ENCODE data around the gene HAGH. TPM values are rescaled to one million over a fixed set of nuclear protein-coding genes. Genes with fewer than 3 reads are reported as not detected.

HAGH gene
- total RNA-seq, 1 experiment from 2014 or later: 36.0 TPM

DNA sequence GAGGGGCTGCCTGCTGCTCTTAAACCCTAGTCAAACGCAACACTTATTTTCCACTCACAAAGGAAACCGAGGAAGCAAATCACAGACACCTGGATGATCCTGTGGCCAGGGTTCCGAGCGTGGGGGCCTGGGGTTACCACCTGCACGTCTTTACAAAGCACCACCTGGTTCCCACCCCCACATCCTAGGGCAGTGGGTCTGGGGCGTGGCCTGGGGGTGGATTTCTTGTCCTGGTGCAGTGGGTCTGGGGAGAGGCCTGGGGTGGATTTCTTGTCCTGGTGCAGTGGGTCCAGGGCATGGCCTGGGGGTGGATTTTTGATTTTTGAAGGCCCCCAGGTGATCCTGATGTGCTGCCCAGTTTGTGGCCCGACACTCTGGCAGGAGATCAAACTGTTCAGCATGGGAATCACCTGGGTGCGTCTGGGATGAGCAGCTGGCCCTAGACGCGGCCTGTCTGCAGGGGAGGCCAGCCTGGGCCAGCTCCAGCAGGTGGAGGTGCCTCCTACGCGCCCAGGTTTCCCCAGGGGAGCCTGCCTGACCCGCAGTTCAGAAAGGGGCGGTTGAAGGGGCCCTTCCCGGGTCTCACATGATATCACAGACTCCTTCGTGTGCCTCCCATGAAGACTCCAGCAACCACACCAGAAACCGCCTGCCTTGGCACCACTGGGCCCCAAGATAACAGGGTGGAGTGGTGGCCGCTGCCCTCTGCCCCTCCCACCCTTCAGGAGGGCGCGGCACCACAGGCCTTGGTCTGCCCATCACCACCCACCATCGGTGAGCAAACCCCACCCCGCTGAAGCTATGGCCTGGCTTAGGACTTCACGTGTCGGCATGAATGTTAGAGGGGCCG, 6.3 kb downstream of the HAGH start:
- H3K4me1 Mint-ChIP-seq: 0 out of 2 replicates have a peak, but pooled peaks cover 4% of the 10 kb centered on the region

DNA sequence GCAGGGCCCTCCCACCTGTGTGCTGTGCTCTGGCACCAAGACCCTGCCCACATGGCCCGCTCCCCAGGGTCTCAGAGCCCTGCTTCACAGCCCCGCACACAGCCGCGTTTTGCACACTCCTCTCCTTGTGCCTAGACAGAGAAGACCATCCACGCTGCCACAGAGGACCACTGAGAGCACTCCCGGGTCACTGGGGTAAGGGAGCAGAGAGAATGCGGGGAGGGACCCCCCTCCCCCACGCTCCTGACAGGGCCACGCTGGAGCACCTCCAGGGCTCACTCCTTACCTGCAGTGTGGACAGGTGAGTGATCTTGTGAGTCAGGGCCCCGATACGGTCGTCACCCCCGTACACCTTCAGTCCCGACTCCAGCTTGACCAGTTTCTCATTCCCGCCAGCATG, 7.0 kb downstream of the HAGH start:
- Mint-ChIP-seq H3K36me3 (peaks cover 6% of the 10 kb centered on the region), H3K9me3 (no peaks in the 10 kb centered on the region), H3K4me1 (0 out of 2 replicates have a peak, but pooled peaks cover 4% of the 10 kb centered on the region), H3K27ac (peak overlapping the region; percentile 65; the same call in 1 of the 2 replicates), H3K4me3 (no peak overlapping the region), H3K27me3 (ENCODE audit: low read depth) (no peaks in the 10 kb centered on the region)
- ChIA-PET CTCF (no interaction called here), POLR2A (no interaction called here)
- DNase-seq (ENCODE audit: low spot score) (no peak), ATAC-seq (no peak)
- TF ChIP-seq ETV6 (CRISPR knock-in tag; IDR thresholded peaks at IDR 0.05) (no peak), KAT7 (CRISPR knock-in tag; IDR thresholded peaks at IDR 0.05; ENCODE audit: borderline replicate concordance) (no peak), PRRX2 (CRISPR knock-in tag; IDR thresholded peaks at IDR 0.05) (no peak), ZNF121 (CRISPR knock-in tag; IDR thresholded peaks at IDR 0.05) (no peak), TCF7 (CRISPR knock-in tag; IDR thresholded peaks at IDR 0.05; ENCODE audit: low read depth) (no peak)
- TF ChIP-seq, protein P1, sequence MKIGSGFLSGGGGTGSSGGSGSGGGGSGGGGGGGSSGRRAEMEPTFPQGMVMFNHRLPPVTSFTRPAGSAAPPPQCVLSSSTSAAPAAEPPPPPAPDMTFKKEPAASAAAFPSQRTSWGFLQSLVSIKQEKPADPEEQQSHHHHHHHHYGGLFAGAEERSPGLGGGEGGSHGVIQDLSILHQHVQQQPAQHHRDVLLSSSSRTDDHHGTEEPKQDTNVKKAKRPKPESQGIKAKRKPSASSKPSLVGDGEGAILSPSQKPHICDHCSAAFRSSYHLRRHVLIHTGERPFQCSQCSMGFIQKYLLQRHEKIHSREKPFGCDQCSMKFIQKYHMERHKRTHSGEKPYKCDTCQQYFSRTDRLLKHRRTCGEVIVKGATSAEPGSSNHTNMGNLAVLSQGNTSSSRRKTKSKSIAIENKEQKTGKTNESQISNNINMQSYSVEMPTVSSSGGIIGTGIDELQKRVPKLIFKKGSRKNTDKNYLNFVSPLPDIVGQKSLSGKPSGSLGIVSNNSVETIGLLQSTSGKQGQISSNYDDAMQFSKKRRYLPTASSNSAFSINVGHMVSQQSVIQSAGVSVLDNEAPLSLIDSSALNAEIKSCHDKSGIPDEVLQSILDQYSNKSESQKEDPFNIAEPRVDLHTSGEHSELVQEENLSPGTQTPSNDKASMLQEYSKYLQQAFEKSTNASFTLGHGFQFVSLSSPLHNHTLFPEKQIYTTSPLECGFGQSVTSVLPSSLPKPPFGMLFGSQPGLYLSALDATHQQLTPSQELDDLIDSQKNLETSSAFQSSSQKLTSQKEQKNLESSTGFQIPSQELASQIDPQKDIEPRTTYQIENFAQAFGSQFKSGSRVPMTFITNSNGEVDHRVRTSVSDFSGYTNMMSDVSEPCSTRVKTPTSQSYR (CRISPR knock-in tag; IDR thresholded peaks at IDR 0.05): no peak
- TF ChIP-seq, protein P2, sequence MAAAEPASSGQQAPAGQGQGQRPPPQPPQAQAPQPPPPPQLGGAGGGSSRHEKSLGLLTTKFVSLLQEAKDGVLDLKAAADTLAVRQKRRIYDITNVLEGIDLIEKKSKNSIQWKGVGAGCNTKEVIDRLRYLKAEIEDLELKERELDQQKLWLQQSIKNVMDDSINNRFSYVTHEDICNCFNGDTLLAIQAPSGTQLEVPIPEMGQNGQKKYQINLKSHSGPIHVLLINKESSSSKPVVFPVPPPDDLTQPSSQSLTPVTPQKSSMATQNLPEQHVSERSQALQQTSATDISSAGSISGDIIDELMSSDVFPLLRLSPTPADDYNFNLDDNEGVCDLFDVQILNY (CRISPR knock-in tag; IDR thresholded peaks at IDR 0.05): no peak

More for the DNA sequence above, 6.3 kb downstream of the HAGH start:
- Mint-ChIP-seq H3K27ac (no peak overlapping the region), H3K36me3 (peaks cover 3% of the 10 kb centered on the region), H3K4me3 (no peak overlapping the region), H3K27me3 (ENCODE audit: low read depth) (no peaks in the 10 kb centered on the region), H3K9me3 (no peaks in the 10 kb centered on the region)
- no peak for ATAC-seq
- CTCF ChIA-PET: no interaction called here
- no peak for TF ChIP-seq MYBL2 (CRISPR knock-in tag; IDR thresholded peaks at IDR 0.05)
- no peak for TF ChIP-seq MXD4 (CRISPR knock-in tag; IDR thresholded peaks at IDR 0.05; ENCODE audit: borderline replicate concordance)
- TF ChIP-seq ZNF317 (CRISPR knock-in tag; IDR thresholded peaks at IDR 0.05; ENCODE audit: borderline replicate concordance, low read depth): no peak
- TF ChIP-seq NR2C2 (CRISPR knock-in tag; IDR thresholded peaks at IDR 0.05): no peak
- no peak for TF ChIP-seq HMGA2 (CRISPR knock-in tag; IDR thresholded peaks at IDR 0.05)
- TF ChIP-seq IRF2 (CRISPR knock-in tag; IDR thresholded peaks at IDR 0.05; ENCODE audit: borderline replicate concordance, low read depth): no peak
- TF ChIP-seq ZNF263 (CRISPR knock-in tag; IDR thresholded peaks at IDR 0.05; ENCODE audit: low read depth): no peak
- no peak for TF ChIP-seq NFYB (CRISPR knock-in tag; conservative IDR thresholded peaks at IDR 0.05; ENCODE audit: low read depth)
- no peak for TF ChIP-seq ZNF121 (CRISPR knock-in tag; IDR thresholded peaks at IDR 0.05)
- no peak for TF ChIP-seq NR3C1 (CRISPR knock-in tag; conservative IDR thresholded peaks at IDR 0.05; ENCODE audit: low read depth)
- no peak for TF ChIP-seq SMAD4 (CRISPR knock-in tag; IDR thresholded peaks at IDR 0.05)
- TF ChIP-seq, protein P3, sequence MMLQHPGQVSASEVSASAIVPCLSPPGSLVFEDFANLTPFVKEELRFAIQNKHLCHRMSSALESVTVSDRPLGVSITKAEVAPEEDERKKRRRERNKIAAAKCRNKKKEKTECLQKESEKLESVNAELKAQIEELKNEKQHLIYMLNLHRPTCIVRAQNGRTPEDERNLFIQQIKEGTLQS (CRISPR knock-in tag; conservative IDR thresholded peaks at IDR 0.05): no peak
- no peak for TF ChIP-seq ZNF232 (CRISPR knock-in tag; IDR thresholded peaks at IDR 0.05)
- TF ChIP-seq, protein P4, sequence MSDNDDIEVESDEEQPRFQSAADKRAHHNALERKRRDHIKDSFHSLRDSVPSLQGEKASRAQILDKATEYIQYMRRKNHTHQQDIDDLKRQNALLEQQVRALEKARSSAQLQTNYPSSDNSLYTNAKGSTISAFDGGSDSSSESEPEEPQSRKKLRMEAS (CRISPR knock-in tag; IDR thresholded peaks at IDR 0.05): no peak
- TF ChIP-seq, protein P5, sequence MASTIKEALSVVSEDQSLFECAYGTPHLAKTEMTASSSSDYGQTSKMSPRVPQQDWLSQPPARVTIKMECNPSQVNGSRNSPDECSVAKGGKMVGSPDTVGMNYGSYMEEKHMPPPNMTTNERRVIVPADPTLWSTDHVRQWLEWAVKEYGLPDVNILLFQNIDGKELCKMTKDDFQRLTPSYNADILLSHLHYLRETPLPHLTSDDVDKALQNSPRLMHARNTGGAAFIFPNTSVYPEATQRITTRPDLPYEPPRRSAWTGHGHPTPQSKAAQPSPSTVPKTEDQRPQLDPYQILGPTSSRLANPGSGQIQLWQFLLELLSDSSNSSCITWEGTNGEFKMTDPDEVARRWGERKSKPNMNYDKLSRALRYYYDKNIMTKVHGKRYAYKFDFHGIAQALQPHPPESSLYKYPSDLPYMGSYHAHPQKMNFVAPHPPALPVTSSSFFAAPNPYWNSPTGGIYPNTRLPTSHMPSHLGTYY (CRISPR knock-in tag; IDR thresholded peaks at IDR 0.05): no peak
- no peak for DNase-seq (ENCODE audit: low spot score)
- POLR2A ChIA-PET: no interaction called here

Data from WTC11 (cell line).